GM21529 (cell line): ENCODE data around the gene PRKCA.
"Not testable (repeated sequence)": the region's sequence is repeated elsewhere in the genome, so short reads cannot be mapped to it uniquely, and the experiment has no call there.

Experiments used
- ATAC-seq: cut with Tn5 transposase; IDR thresholded peaks from one replicate; pipeline ENCODE4 v1.9.1; 2021; ENCODE audit not compliant: unreplicated experiment

PRKCA gene

GRCh38 chr17:66322764-66323163 lies 20.4 kb downstream of the PRKCA start:
- no peak for ATAC-seq

DNA sequence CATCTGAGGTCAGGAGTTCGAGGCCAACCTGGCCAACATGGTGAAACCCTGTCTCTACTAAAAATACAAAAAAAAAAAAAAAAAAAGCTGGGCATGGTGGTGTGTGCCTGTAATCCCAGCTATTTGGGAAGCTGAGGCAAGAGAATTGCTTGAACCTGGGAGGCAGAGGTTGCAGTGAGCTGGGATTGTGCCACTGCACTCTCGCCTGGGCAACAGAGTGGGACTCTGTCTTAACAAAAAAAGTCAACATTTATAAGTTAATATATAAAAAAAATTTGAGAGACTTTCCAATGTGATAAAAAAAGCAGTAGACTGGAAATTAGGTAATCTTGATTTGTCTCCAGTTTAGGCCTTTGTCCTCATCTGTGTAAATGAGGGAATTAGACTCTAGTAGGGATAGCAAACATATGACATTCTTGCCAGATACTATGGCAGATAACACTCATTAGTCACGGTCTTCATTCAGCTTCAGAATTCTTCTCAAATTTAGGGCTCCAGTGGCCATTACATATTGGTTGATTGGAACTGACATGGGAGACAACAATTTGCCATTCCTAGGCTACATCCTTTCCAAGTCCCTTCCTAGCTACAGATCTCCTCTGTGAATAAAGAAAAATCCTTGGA lies 22.1 kb downstream of the PRKCA start:
- ATAC-seq, result not testable (repeated sequence)

- no peak for ATAC-seq
Measured at GRCh38 chr17:66326476-66327047, 24.1 kb downstream of the PRKCA start.

- ATAC-seq, result no peak
Measured at GRCh38 chr17:66330646-66331037, 28.2 kb downstream of the PRKCA start.

DNA sequence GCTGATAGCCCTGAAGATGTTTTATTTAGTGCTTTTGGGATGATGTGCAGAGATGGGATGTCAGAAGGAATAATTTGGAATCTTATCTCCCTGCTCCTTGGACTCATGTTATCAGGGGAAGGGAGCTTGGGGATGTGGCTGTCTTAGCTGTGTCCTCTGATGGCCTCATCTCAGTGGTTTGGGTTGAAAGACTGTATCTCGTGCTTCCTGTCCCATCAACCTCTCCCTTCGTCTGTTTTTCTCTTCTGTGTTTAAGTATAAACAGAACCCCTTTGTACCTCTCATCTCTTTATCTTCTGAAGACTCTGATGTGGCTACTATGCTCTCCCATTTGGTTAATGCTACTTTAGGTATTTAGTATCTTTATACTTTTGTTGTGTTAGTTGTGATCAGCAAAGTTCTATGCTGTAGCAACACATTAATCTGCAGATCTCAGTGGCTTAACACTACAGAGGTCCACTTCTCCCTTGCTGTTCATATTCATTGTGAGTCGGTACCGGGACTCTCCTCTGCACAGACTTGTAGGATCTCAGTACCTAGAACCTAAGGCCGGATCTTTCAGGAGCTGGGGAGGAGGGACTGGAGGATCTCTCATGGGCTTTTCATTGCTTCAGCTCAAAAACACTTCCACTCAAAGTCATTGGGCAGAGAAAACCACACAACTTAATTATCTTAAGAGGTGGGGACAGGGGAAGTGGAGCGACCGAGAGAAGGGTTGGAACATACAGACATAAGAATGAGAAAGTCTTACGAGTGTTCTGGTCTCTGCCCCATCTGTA lies 28.8 kb downstream of the PRKCA start:
- no peak for ATAC-seq

DNA sequence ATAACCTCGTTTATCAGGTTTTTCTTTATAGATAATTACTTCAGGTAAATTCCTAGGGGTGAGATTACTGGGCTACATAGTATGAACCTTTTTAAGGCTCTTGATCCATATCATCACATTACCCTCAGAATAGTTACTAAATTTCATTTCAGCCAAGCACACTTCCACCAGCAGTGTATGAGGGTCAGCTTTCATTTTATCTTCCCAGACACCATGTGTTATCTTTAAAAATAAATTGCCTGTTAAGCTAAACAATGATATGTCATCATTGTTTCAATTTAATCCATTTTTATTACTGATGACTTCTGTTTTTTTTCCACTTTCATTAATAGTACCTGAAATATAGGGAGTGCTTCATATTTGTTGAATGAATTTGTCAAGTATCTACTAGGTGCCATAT lies 33.4 kb downstream of the PRKCA start:
- no peak for ATAC-seq

- ATAC-seq, result no peak
Measured at GRCh38 chr17:66337268-66337667, 34.9 kb downstream of the PRKCA start.

DNA sequence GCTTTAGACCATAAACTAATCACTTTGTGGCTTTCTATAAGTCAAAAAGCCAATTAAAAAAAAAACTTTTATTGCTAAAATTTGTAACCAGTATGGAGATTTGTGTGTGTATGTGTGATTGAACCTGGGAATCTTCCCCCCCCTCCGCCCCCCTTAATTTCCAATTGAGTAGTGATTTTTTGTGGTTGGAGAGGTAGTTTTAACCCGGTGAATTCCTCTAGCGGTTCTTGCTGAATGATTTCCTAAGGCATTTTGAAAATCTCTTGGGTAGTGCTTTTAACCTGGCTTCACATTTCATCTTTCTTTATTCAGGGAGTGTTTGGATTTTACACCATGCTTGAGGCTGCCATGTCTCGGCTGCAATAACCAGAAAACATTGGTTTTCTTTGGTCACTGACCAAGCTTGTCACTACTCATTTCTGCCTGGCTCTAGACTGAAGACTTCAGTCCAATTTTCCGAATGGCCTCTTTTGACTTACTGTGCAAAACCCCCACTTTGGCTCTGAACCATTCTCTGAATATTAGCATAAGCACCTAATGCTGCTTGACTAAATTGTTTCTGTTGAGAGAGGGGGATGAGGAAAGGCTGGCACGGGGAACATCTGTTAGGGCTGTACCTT lies 35.6 kb downstream of the PRKCA start:
- ATAC-seq, result no peak

GRCh38 chr17:66338937-66339336 lies 36.5 kb downstream of the PRKCA start:
- ATAC-seq, result no peak

- no peak for ATAC-seq
Measured at GRCh38 chr17:66339561-66339960, 37.1 kb downstream of the PRKCA start.

DNA sequence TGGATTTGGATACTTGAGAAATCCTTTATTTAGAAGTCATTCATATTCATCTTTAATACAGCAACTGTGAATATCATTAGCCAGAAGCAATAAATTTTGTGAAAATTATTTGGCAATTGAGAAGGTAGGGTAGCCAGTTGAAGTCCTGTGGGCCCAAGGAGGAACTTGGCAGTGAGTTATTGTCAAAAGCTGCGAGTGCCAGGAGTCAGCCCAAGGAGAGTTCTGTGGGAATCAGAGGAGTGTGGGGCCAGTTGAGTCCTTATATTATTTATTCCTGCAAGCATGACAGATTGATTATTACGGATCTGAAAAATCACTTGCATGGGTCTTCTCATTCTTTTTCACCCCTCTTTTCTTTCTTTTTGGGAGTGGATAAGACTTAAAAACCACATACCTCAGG lies 38.3 kb downstream of the PRKCA start:
- no peak for ATAC-seq

GRCh38 chr17:66341462-66341861 lies 39.0 kb downstream of the PRKCA start:
- no peak for ATAC-seq

GRCh38 chr17:66342263-66342662 lies 39.9 kb downstream of the PRKCA start:
- ATAC-seq, result not testable (repeated sequence)

GRCh38 chr17:66343531-66344078 lies 41.2 kb downstream of the PRKCA start:
- ATAC-seq, result no peak

DNA sequence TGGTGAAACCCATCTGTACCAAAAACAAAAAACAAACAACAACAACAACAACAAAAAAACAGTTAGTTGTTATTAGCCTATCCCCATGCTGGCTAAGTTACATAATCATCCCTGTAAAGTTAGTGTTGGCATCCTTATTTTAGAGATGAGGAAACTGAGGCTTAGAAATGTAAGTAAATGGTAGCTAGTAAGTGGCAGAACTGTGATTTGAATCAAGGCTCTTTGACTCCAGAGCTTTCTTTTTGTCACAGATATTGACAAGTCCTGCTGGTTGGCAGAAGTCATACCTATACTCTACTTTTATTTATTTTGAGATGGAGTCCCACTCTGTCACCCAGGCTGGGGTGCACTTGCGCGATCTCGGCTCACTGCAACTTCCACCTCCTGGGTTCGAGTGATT lies 42.1 kb downstream of the PRKCA start:
- no peak for ATAC-seq

DNA sequence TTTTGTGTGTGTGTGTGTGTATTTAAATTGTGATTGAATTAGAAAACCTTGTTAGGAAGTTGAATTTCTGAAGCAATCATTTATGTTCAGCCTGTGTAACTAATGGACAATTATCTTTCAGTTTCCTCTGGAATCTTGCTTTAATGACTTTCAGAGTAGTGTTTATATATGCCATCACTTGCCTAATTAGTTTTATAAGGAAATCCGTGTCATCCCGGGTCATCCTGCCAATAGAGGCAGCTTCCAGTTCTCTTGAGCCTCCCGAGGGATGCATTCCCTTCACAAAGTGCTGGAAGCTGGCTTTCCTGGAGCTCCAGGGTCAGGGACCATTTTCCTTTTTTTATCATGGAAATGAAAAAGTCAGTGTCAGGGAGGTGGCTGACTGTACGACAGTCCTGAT lies 42.9 kb downstream of the PRKCA start:
- ATAC-seq, result no peak

GRCh38 chr17:66345949-66346638 lies 43.7 kb downstream of the PRKCA start:
- ATAC-seq, result not testable (repeated sequence)

- ATAC-seq, result no peak
Measured at GRCh38 chr17:66347661-66348514, 45.5 kb downstream of the PRKCA start.

GRCh38 chr17:66348584-66349165 lies 46.3 kb downstream of the PRKCA start:
- ATAC-seq, result no peak
